ENCODE measurements around the gene NTMT1.

Gene NTMT1

GRCh38 chr9:129675620-129676019, 49.7 kb downstream of the NTMT1 start:
- Histone ChIP-seq H3K4me3 (replicated peaks; ENCODE audit: insufficient read depth, low read length) (no peak overlapping the region), H3K27ac (replicated peaks) (no peak overlapping the region), H3K27me3 (ENCODE audit: insufficient read depth, poor library complexity, severe bottlenecking) (peaks cover 16% of the 10 kb centered on the region)
- no peak for DNase-seq (ENCODE audit: low read depth in 1 of 2, low spot score in 1 of 2)
- TF ChIP-seq REST (IDR thresholded peaks at IDR 0.05; ENCODE audit: insufficient replicate concordance, low read depth) (no peak), GABPA (IDR thresholded peaks at IDR 0.05; ENCODE audit: low read depth) (no peak), SPI1 (IDR thresholded peaks at IDR 0.05; ENCODE audit: borderline replicate concordance, low read depth) (no peak), POLR2AphosphoS5 (IDR thresholded peaks at IDR 0.05; ENCODE audit: low read depth) (no peak), CTCF (IDR thresholded peaks at IDR 0.05; ENCODE audit: insufficient read depth, low read length) (no peak)

- peaks cover 16% of the 10 kb centered on the region for H3K27me3 ChIP-seq (ENCODE audit: insufficient read depth, poor library complexity, severe bottlenecking)
- TF ChIP-seq SPI1 (IDR thresholded peaks at IDR 0.05; ENCODE audit: borderline replicate concordance, low read depth) (no peak), POLR2AphosphoS5 (IDR thresholded peaks at IDR 0.05; ENCODE audit: low read depth) (no peak), GABPA (IDR thresholded peaks at IDR 0.05; ENCODE audit: low read depth) (no peak), CTCF (IDR thresholded peaks at IDR 0.05; ENCODE audit: insufficient read depth, low read length) (no peak), REST (IDR thresholded peaks at IDR 0.05; ENCODE audit: insufficient replicate concordance, low read depth) (no peak)
- DNase-seq (ENCODE audit: low read depth in 1 of 2, low spot score in 1 of 2) = no peak
- H3K27ac ChIP-seq (replicated peaks) = no peak overlapping the region
- H3K4me3 ChIP-seq (replicated peaks; ENCODE audit: insufficient read depth, low read length) = no peak overlapping the region
Measured at GRCh38 chr9:129676287-129676686, 50.3 kb downstream of the NTMT1 start.

- DNase-seq (ENCODE audit: low read depth in 1 of 2, low spot score in 1 of 2) = no peak
- TF ChIP-seq POLR2AphosphoS5 (IDR thresholded peaks at IDR 0.05; ENCODE audit: low read depth) (no peak), SPI1 (IDR thresholded peaks at IDR 0.05; ENCODE audit: borderline replicate concordance, low read depth) (no peak), GABPA (IDR thresholded peaks at IDR 0.05; ENCODE audit: low read depth) (no peak), REST (IDR thresholded peaks at IDR 0.05; ENCODE audit: insufficient replicate concordance, low read depth) (no peak), CTCF (IDR thresholded peaks at IDR 0.05; ENCODE audit: insufficient read depth, low read length) (no peak)
- peaks cover 15% of the 10 kb centered on the region for H3K27me3 ChIP-seq (ENCODE audit: insufficient read depth, poor library complexity, severe bottlenecking)
- H3K4me3 ChIP-seq (replicated peaks; ENCODE audit: insufficient read depth, low read length) = no peak overlapping the region
- H3K27ac ChIP-seq (replicated peaks) = no peak overlapping the region
Measured at GRCh38 chr9:129676975-129677374, 51.0 kb downstream of the NTMT1 start.
